Neural crest cell (in vitro differentiated cells): ENCODE data around the gene MEF2A. TPM values are rescaled to one million over a fixed set of nuclear protein-coding genes. Genes with fewer than 3 reads are reported as not detected.

Source experiments
- DNase-seq: peaks from one replicate; pipeline ENCODE4 v3.0.0; 2021; ENCODE audit warnings: low read depth, mixed read lengths, low spot score
- H3K27ac Mint-ChIP-seq: one replicate; pipeline ENCODE4 v1.8.0; 2021; ENCODE audit warnings: mild to moderate bottlenecking, mixed read lengths; ENCODE audit not compliant: unreplicated experiment
- H3K27me3 Mint-ChIP-seq: 2 replicates; pipeline ENCODE4 v1.8.0; 2021; ENCODE audit warnings: low read depth, mild to moderate bottlenecking, mixed read lengths
- H3K36me3 Mint-ChIP-seq: 2 replicates; pipeline ENCODE4 v1.8.0; 2021; ENCODE audit warnings: low read depth, mild to moderate bottlenecking, mixed read lengths
- H3K4me1 Mint-ChIP-seq: 2 replicates; pipeline ENCODE4 v1.8.0; 2021; ENCODE audit warnings: mixed read lengths
- H3K4me3 Mint-ChIP-seq: one replicate; pipeline ENCODE4 v1.8.0; 2021; ENCODE audit warnings: mild to moderate bottlenecking, mixed read lengths
- H3K9me3 Mint-ChIP-seq: 2 replicates; pipeline ENCODE4 v1.8.0; 2021; ENCODE audit warnings: mixed read lengths
- CTCF ChIP-seq: fragments of 200-600 bp; sonication (generic); conservative IDR thresholded peaks from 2 replicates; pipeline ENCODE4 v1.5.0; 2021; ENCODE audit warnings: antibody characterized with exemption, mild to moderate bottlenecking
- total RNA-seq: library from RNA; stranded (reverse); gene quantifications from 2 replicates; pipeline ENCODE4 v1.2.1, GENCODE V29; 2021

Gene MEF2A
- total RNA-seq, 1 donor from 2014 or later: 21.5 TPM

GRCh38 chr15:99620178-99620577 is 54.4 kb downstream of the MEF2A start:
- Mint-ChIP-seq H3K4me1 (no peaks in the 10 kb centered on the region), H3K36me3 (peaks cover 16% of the 10 kb centered on the region), H3K4me3 (no peak overlapping the region), H3K27ac (no peak overlapping the region), H3K27me3 (no peaks in the 10 kb centered on the region), H3K9me3 (peaks cover 3% of the 10 kb centered on the region)
- no peak for TF ChIP-seq CTCF
- DNase-seq: no peak

GRCh38 chr15:99621767-99622166 is 56.0 kb downstream of the MEF2A start:
- no peak overlapping the region for H3K4me3 Mint-ChIP-seq
- H3K27ac Mint-ChIP-seq: no peak overlapping the region
- no peak for TF ChIP-seq CTCF
- DNase-seq: no peak
- peaks cover 31% of the 10 kb centered on the region for H3K36me3 Mint-ChIP-seq
- H3K4me1 Mint-ChIP-seq: no peaks in the 10 kb centered on the region
- no peaks in the 10 kb centered on the region for H3K27me3 Mint-ChIP-seq
- peaks cover 13% of the 10 kb centered on the region for H3K9me3 Mint-ChIP-seq

GRCh38 chr15:99628374-99629001 is 62.7 kb downstream of the MEF2A start:
- no peaks in the 10 kb centered on the region for H3K27me3 Mint-ChIP-seq
- TF ChIP-seq CTCF: no peak
- DNase-seq: no peak
- H3K4me3 Mint-ChIP-seq: no peak overlapping the region
- peaks cover 47% of the 10 kb centered on the region for H3K36me3 Mint-ChIP-seq
- peaks cover 21% of the 10 kb centered on the region for H3K4me1 Mint-ChIP-seq
- no peak overlapping the region for H3K27ac Mint-ChIP-seq
- H3K9me3 Mint-ChIP-seq: peaks cover 16% of the 10 kb centered on the region

GRCh38 chr15:99630607-99631131 is 64.9 kb downstream of the MEF2A start:
- no peak overlapping the region for H3K27ac Mint-ChIP-seq

GRCh38 chr15:99631255-99631654 is 65.5 kb downstream of the MEF2A start:
- no peak for TF ChIP-seq CTCF
- Mint-ChIP-seq H3K36me3 (peaks cover 48% of the 10 kb centered on the region), H3K27me3 (no peaks in the 10 kb centered on the region), H3K4me3 (no peak overlapping the region), H3K4me1 (peaks cover 21% of the 10 kb centered on the region), H3K27ac (no peak overlapping the region), H3K9me3 (peaks cover 19% of the 10 kb centered on the region)
- DNase-seq: no peak

More at GRCh38 chr15:99630607-99631131, 64.9 kb downstream of the MEF2A start:
- Mint-ChIP-seq H3K4me1 (peaks cover 21% of the 10 kb centered on the region), H3K9me3 (peaks cover 19% of the 10 kb centered on the region), H3K4me3 (no peak overlapping the region), H3K36me3 (peaks cover 48% of the 10 kb centered on the region), H3K27me3 (no peaks in the 10 kb centered on the region)
- DNase-seq: no peak
- TF ChIP-seq CTCF: no peak
